ENCODE results near the gene AGBL2. TPM values are rescaled to one million over a fixed set of nuclear protein-coding genes. Genes with fewer than 3 reads are reported as not detected.
"Not testable (repeated sequence)": the region's sequence is repeated elsewhere in the genome, so short reads cannot be mapped to it uniquely, and the experiment has no call there.

Gene AGBL2
- total RNA-seq, 4 donors from 2014 or later = 0.44 to 5.9 (median 4.2) TPM; not detected in 1

- no peak overlapping the region for H3K4me3 ChIP-seq
- H3K9me3 ChIP-seq = no peaks in the 10 kb centered on the region
- no peak for TF ChIP-seq EP300 (IDR thresholded peaks at IDR 0.05)
- TF ChIP-seq CTCF (IDR thresholded peaks at IDR 0.05) = no peak
- TF ChIP-seq POLR2A (IDR thresholded peaks at IDR 0.05) = no peak
- no peaks in the 10 kb centered on the region for H3K27me3 ChIP-seq
- no peak for DNase-seq (ENCODE audit: low spot score in 2 of 2)
- H3K36me3 ChIP-seq = no peaks in the 10 kb centered on the region
- WGBS, 2 donors = 91% methylated on average over 5 of the region's 5 CpGs
- no peak overlapping the region for H3K27ac ChIP-seq
- H3K4me1 ChIP-seq = no peaks in the 10 kb centered on the region
These were observed 42.9 kb downstream of the AGBL2 start for GRCh38 chr11:47672283-47672730.

- Histone ChIP-seq H3K27ac (no peak overlapping the region), H3K4me3 (no peak overlapping the region), H3K27me3 (no peaks in the 10 kb centered on the region), H3K4me1 (no peaks in the 10 kb centered on the region), H3K36me3 (no peaks in the 10 kb centered on the region), H3K9me3 (no peaks in the 10 kb centered on the region)
- TF ChIP-seq POLR2A (IDR thresholded peaks at IDR 0.05) = no peak
- TF ChIP-seq EP300 (IDR thresholded peaks at IDR 0.05) = no peak
- no peak for TF ChIP-seq CTCF (IDR thresholded peaks at IDR 0.05)
- 92 to 95% methylated on average over 6 of the region's 6 CpGs for WGBS, 2 donors
- no peak for DNase-seq (ENCODE audit: low spot score in 2 of 2)
These were observed 45.3 kb downstream of the AGBL2 start for GRCh38 chr11:47669856-47670255.

GRCh38 chr11:47668665-47669064 is 46.5 kb downstream of the AGBL2 start:
- H3K27ac ChIP-seq = no peak overlapping the region
- no peak for DNase-seq (ENCODE audit: low spot score in 2 of 2)
- H3K4me3 ChIP-seq = no peak overlapping the region
- no peaks in the 10 kb centered on the region for H3K27me3 ChIP-seq
- TF ChIP-seq EP300 (IDR thresholded peaks at IDR 0.05) (no peak), CTCF (IDR thresholded peaks at IDR 0.05) (no peak), POLR2A (IDR thresholded peaks at IDR 0.05) (no peak)
- H3K4me1 ChIP-seq = no peaks in the 10 kb centered on the region
- no peaks in the 10 kb centered on the region for H3K36me3 ChIP-seq
- no peaks in the 10 kb centered on the region for H3K9me3 ChIP-seq

- no peak for DNase-seq (ENCODE audit: low spot score in 2 of 2)
- H3K36me3 ChIP-seq = no peaks in the 10 kb centered on the region
- no peak overlapping the region for H3K4me3 ChIP-seq
- H3K4me1 ChIP-seq = no peaks in the 10 kb centered on the region
- WGBS, 2 donors = 80 to 89% methylated on average over 2 of the region's 2 CpGs
- no peaks in the 10 kb centered on the region for H3K9me3 ChIP-seq
- no peaks in the 10 kb centered on the region for H3K27me3 ChIP-seq
- TF ChIP-seq EP300 (IDR thresholded peaks at IDR 0.05) (no peak), POLR2A (IDR thresholded peaks at IDR 0.05) (no peak), CTCF (IDR thresholded peaks at IDR 0.05) (no peak)
- no peak overlapping the region for H3K27ac ChIP-seq
These were observed 47.6 kb downstream of the AGBL2 start for GRCh38 chr11:47667555-47667954.

GRCh38 chr11:47667135-47667534 is 48.0 kb downstream of the AGBL2 start:
- no peaks in the 10 kb centered on the region for H3K9me3 ChIP-seq
- H3K4me1 ChIP-seq = no peaks in the 10 kb centered on the region
- no peak overlapping the region for H3K4me3 ChIP-seq
- no peak for TF ChIP-seq EP300 (IDR thresholded peaks at IDR 0.05)
- TF ChIP-seq CTCF (IDR thresholded peaks at IDR 0.05) = no peak
- no peak for TF ChIP-seq POLR2A (IDR thresholded peaks at IDR 0.05)
- no peaks in the 10 kb centered on the region for H3K27me3 ChIP-seq
- WGBS, 2 donors = 74 to 76% methylated on average over 4 of the region's 4 CpGs
- DNase-seq (ENCODE audit: low spot score in 2 of 2) = no peak
- H3K36me3 ChIP-seq = no peaks in the 10 kb centered on the region
- H3K27ac ChIP-seq = no peak overlapping the region

- not testable (repeated sequence) for H3K4me3 ChIP-seq; H3K9me3 ChIP-seq; DNase-seq (ENCODE audit: low spot score in 2 of 2); H3K27me3 ChIP-seq; H3K36me3 ChIP-seq; H3K27ac ChIP-seq; H3K4me1 ChIP-seq
- 85 to 92% methylated on average over 4 of the region's 4 CpGs for WGBS, 2 donors
These were observed 50.2 kb downstream of the AGBL2 start for GRCh38 chr11:47664936-47665335.

Measured in tibial nerve (tissue), 4 donors.